Stimulated activated CD4-positive, alpha-beta T cell treated with anti-CD3 and anti-CD28 coated beads, Interleukin-2, amount 100 ng/mL, for 48 hours (primary cell): ENCODE results near the gene DCAF17.
A peak's percentile ranks its signal among the peaks of the same experiment; 100 is the strongest.
"Not testable (repeated sequence)": the region's sequence is repeated elsewhere in the genome, so short reads cannot be mapped to it uniquely, and the experiment has no call there.

Experiments used
- DNase-seq, 2 donors: peaks; one replicate each; pipeline ENCODE4 v3.0.0-alpha.2; 2020

The DCAF17 gene

DNA sequence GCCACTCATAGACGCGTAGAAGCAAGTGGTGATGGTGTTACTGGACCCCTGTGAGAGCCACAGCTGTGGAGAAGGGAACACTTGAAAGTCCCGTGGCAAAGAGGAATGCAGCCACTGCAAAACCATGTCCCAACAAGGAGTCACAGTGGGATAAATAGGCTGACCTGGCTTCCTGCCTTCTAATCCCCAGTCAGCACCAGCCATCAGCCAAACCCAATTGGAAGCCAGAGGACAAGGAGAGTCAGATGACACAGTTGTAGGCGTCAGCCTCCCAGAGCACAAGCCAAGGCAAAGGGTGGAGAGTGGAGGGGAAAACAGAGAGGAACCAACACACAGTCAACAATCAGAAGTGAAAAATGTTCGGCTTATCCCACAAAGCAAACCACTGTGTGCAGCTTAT lies 82.8 kb downstream of the DCAF17 start:
- no peak for DNase-seq

DNA sequence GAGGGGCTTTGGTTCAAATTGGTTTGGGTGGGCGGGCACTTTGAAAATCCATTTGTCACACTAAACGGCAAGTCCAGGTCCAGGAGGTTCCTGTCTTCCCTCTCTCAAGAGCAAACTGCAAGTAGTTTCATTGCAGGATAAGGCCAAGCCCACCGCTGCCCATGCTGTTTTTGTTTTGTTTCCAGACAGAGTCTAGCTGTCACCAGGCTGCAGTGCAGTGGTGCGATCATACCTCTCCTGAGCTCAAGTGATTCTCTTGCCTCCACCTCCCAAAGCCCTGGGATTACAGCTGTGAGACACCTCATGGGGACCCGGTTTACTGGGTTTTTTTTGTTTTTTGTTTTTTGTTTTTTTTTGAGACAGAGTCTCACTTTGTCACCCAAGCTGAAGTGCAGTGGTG lies 86.4 kb downstream of the DCAF17 start:
- DNase-seq: no peak

DNA sequence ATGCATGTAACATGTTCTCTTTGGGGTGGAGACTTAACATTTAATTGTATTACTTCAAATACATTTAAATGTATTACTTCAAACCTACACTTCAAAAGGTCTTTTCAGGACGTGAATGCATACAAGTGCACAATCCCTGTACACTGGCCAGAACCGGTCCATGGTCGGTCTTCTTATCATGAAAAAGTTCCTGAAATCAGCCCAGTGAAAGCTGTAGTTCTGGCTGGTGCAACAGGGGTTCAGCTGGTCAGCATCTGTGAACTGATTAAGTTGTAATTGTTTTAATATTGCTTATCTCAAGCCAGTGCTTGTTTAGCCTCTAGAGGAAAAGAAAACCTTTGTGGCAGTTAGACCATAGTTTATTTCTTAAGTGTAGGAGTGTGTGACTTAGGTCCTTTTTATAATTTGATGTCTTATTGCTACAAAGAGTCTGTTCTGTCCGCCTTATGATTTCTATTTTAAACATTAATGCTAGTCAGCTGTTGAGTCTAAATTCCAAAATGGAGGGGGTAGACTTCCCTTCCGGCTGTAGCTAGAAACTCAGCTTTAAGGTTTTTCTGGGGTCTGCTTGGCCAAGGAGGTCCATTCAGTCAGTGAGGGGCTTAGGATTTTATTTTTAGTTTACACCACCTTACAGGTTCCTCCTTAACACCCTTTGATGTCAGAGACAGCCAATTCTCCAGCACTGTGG lies 87.5 kb downstream of the DCAF17 start:
- no peak for DNase-seq

DNA sequence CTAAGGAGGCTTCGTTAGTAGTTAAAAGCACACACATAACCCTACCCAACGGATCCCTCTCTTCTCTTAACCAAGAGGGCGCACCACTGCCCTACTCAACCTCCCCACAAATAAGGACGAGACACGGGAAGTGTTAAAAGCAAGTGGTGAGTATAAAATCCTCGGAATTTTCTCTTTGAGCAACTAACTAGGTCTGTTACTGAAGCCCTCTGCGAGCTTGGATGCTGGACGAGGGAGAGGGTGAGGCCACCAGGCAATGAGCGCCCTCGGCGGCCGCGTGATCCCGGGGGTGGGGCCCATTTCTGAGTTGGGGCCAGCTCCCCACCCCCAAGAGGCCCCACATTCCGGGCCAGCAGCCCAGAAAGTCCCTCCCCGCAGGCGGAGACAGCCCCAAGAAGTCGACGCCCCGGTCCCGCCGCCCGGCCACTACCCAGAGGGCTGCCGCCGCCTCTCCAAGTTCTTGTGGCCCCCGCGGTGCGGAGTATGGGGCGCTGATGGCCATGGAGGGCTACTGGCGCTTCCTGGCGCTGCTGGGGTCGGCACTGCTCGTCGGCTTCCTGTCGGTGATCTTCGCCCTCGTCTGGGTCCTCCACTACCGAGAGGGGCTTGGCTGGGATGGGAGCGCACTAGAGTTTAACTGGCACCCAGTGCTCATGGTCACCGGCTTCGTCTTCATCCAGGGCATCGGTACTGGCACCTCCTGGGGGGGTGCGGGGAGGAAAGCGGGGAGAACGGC lies 88.2 kb downstream of the DCAF17 start, which contains the start of gene CYBRD1:
CYBRD1 (plus strand) TSS at position 423 of the 736 bp plus-strand sequence; CDS start at position 495, 72 bp downstream.
- peak in 1 of 2 donors; percentile 8 for DNase-seq

DNA sequence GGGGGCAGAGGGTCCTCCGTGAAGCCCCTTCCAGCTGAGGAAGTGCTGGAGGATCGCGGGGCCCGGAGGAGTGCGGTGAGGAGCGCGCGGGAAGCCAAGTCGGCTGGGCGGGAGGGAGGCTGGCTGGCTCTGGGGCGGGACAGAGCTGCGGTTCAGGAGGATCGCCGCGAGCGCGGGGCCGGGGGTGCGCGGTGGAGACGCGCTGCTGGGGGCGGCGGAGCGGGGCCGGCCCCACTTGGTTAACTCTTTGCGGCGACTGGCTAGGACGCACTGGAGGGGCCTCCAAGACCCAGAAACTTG lies 88.7 kb downstream of the DCAF17 start:
- DNase-seq: no peak

DNA sequence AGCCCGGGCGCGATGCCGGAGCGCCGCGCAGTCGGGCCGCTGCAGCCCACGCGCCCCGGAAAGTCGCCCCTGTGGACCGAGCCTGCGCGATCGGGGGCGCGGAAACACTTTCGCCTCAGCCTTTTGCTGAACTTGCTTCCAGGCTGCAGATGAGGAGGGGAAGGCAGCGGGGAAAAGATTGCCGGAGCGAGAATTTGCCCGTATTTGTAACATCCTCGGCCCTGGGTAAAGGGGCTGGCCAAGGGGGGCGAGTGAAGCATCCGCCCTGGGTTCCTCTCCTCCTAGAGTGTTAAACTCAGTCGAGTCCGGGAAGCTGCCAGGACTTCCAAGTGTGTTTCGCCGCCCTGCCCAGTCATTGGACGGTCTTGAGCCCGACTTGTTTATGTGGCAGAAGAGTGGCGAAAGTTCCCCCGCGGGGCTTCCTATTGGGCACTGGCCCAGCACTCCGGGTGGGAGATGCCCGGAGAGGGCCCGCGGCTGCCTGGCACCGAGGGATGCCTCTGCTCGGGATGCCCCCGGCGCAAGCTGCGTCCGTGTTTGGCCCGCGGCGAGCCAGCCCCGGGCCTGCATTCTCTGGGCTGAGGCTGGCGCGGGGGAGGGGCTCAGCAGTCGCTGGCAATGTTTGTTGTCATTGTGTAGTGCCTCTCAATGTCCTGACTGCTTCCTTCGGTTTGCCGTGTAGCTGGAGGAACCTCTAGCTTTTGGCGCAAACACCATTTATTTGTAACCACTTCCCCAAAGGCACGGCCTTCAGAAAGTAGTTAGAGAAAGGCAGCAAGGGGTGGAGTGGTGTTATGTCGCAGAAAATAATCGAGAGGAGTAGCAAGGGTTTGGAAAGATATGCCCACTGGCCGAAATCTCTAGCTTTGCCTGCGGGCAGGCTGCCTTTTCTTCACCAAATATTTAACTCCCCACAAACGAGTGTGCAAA lies 89.3 kb downstream of the DCAF17 start:
- DNase-seq: peak; percentile 9 to 22

DNA sequence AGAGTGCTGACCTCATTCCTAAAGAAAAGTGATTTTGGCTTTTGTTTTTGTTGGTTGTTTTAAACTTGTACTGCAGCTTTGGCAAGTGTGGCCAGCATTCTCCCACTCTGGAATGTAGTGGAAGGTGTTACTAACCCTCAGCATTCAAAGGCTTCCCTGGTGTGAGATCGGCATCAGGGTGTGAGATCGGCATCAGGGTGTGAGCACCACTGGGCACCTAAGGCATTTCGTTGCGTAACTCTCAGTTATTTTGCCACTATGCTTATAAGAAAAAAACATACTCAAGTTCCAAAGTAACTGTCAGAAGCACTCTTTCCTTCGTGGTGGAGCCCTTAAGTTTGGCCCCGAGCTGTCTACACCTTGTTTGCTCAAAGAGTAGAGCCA lies 90.0 kb downstream of the DCAF17 start:
- DNase-seq: no peak

DNA sequence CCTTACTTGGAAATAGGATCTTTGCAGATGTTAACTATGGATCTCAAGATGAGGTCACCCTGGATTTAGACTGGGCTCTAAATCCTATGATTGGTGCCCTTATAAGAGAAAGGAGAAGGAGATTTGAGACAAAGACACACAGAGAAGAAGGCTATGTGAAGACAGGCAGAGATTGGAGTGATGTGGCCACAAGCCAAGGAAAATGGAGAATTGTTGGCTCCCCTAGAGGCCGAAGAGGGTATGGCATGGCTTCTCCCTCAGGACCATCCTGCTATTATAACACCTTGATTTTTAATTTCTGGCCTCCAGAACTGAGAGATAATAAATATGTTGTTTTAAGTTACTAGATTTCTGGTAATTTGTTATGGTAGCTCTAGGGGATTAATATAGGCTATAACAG lies 95.9 kb downstream of the DCAF17 start:
- DNase-seq: peak; percentile 18 to 30

DNA sequence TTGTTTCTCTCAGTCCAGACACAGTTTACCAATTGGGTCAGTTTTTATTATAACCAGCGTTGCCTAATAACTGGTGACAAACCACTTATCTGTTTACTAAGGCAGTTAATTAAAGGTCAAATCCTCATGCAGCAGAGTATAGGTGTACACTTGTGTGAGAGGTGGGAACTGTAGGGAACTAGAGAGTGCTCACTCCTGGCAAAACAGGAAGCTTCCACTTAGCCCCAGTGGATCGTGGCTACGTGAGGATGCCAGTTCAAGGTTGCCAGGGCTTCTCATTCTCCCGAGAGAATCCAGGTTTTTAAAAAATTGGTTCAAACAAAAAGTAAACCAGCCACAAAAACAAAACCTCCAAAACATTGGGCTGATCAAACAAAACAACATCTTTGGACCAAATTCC lies 96.4 kb downstream of the DCAF17 start:
- no peak for DNase-seq

DNA sequence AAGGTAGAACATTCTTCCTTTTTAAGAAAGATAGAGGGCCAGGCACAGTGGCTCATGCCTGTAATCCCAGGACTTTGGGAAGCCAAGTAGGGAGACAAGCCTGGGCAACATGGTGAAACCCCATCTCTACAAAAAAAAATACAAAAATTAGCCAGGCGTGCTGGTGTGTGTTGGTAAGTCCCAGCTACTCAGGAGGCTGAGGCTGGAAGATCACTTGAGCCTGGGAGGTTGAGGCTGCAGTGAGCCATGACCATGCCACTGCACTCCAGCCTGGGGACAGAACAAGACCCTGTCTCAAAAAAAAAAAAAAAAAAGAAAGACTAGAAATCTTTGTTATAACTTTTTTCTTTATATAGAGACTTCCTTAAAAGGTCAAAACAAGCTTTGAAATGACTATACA lies 96.8 kb downstream of the DCAF17 start:
- DNase-seq: not testable (repeated sequence)

DNA sequence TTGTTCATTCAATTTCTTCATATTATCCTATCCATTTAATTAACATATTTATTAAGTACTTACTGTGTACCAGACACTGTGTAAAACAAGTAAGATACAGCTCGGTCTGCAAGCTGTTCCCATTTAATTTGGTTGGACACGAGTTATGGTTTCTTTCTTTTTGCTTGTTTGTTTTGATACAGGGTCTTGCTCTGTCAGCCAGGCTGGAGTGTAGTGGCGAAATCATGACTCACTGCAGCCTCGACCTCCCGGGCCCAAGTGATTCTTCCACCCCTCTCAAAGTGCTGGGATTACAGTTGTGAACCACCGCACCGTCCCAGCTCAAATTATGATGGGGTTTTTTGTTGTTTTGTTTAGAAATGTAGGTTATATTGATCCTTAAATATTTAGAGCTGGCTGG lies 97.3 kb downstream of the DCAF17 start:
- no peak for DNase-seq

DNA sequence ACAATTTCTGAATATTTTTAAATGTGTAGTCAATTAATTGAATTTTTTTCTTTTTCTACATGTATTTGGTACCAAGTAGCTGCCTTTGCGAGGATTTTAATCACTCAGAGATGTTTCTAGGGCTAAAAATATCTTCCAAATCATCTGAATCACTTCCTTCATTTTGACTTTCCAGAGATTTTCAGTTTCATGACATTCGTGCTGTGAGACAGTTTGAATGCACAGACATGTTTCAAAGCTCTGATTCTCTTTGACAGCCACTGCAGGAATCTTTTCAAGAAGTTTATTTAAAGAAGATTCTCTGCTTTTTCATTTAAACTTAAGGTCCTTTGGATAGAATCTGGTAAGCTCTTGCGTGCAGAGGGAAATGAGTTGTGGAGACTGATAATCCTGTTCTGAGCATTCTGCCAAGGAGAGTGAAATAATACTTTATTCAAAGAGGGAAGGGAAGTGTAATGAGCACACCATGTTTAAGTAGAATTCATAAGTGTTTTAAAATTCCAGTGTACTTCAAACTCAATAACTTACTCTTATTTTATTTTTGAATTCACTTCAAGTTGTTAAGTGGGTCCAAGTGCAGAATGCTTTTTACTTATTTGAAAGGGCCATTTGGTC lies 97.9 kb downstream of the DCAF17 start:
- DNase-seq: no peak

DNA sequence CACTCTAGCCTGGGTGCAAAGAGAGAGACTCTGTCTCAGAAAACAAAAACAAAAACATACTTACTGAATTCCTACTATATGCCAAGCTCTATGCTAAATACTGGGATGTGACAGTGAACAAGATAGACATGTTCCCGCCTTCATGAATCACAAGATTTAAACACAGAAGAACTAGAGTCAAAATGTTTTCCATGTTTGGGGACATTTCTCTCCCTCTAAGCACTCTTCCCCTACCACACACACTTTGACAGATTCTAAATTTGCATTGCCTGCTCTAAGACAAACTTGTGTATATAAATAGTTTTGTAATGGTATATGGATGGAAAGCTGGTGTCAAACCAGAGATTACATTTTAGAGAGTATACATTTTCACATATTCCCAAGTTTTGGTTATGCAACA lies 99.3 kb downstream of the DCAF17 start:
- no peak for DNase-seq
